Ecto neural progenitor cell (in vitro differentiated cells): Measurements from ENCODE around the gene SNTA1.
A peak's percentile ranks its signal among the peaks of the same experiment; 100 is the strongest.
"Not testable (repeated sequence)": the region's sequence is repeated elsewhere in the genome, so short reads cannot be mapped to it uniquely, and the experiment has no call there.

ENCODE experiments used
- DNase-seq: peaks from one replicate; pipeline ENCODE4 v3.0.0-alpha.2; 2018; ENCODE audit warnings: low spot score

SNTA1 gene

GRCh38 chr20:33431797-33432381, 11.7 kb downstream of the SNTA1 start:
- DNase-seq, result no peak

- not testable (repeated sequence) for DNase-seq
Measured at GRCh38 chr20:33423875-33424274, 19.7 kb downstream of the SNTA1 start.

DNA sequence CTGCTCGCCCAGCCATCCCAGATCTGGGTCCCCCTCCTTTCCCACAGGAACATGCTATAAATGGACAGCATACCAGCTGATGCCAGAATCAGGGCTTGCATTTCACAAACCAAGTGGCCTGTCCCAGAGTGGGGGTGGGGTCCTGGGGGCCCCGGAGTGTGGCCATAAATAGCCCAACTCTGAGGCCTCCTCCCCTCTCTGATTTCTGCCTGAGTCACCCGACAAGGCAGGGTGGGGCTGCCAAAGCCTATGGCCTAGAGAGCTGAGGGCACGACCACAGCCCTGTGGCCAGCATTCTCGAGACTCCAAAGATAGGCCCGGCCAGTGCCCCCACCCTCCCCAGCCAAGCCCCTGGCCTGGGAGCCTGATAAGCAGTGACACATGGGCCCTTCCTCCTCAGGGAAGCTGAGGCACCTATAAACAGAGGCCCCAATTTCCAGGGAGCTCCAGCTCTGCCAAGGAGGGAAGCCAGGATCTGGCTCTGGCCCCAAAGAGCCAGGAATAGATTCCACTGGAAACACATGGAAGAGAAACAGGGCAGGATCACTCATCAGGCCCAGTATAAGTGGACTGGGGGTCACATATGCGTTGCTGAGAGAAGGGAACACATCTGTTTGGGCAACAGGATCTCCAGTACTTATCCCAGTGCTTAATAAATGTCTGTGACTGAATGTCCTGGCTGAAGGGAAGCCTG, 20.3 kb downstream of the SNTA1 start:
- no peak for DNase-seq

GRCh38 chr20:33419140-33419974, 24.2 kb downstream of the SNTA1 start:
- no peak for DNase-seq

DNA sequence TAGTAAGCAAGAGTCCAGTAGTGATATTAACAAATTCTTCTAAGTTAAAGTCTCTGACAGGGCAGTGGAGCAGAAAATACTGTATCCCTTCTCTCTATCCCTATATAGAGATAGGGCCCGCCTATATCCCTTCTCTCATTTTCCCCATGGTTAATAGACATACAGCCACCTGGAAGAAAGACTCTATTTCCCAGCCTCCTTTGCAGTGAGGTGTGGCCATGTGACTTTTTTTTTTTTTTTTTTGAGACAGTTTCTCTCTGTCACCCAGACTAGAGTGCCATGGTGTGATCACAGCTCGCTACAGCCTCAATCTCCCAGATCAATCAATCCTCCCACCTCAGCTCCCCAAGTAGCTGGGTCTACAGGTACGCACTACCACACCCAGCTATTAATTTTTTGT, 25.5 kb downstream of the SNTA1 start:
- no peak for DNase-seq

DNA sequence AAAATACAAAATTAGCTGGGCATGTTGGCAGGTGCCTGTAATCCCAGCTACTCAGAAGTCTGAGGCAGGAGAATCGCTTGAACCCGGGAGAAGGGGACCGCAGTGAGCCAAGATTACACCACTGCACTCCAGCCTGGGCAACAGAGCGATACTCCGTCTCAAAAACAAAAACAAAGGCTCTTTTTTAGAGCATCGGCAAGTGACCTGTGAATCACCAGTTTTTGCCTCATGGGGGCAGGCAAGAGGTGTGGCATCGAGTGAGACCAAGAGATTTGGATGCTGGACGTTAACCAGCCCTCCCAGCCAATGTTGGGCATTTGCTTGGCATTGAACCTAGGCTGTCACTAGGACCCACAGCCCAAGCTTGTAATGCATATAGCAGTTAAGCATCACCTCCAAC, 27.6 kb downstream of the SNTA1 start:
- DNase-seq, result peak; percentile 54

DNA sequence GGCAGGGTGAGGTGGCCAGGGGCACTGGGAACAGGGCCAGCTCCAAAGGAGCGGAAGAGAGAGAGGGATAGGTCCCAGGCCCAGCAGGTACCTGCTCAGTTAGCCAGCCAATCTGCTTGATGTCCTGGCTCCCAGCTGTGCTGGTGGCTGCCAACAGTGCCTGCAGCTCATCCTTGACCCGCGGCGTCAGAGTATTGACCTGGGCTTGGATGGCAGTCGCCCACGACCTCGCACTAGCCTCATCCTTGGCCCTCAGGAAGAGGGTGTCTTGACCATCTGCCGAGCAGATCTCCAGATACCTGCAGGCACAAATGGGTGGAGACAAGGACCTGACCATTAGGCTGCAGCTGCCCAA, 31.1 kb downstream of the SNTA1 start:
- DNase-seq, result no peak

- no peak for DNase-seq
Measured at GRCh38 chr20:33411711-33412483, 31.7 kb downstream of the SNTA1 start.

GRCh38 chr20:33411242-33411641, 32.3 kb downstream of the SNTA1 start:
- no peak for DNase-seq

DNA sequence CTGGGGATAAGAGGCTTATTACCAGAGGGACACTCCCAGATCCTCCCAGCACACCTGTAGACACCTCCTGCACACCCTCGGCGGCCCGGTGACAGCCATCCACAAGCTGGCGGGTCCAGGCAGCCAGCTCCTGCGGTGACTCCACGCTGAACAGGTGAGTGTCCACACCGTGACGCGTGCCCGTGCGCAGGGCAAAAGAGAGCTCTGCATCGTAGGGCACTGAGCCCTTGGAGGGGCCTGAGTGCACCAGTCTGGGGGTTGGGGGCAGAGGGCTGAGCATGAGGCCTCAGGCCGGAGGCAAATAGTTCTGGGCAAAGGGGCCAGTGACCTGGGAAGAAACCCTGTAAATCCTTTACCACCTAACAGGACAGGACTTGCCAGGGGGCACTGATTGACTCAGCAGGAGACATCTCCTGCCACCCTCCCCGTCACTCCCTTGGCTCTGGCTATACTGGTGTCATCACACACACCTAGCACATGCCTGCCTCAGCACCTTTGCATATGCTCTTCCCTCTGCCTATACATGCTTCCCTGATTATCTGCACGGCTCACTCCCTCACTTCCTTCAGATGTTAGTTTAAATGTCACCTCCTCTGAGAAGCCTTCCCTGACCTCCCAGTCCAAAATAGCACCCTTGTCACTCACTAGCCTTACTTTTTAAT, 33.4 kb downstream of the SNTA1 start:
- DNase-seq, result no peak

GRCh38 chr20:33408716-33409654, 34.6 kb downstream of the SNTA1 start:
- DNase-seq, result no peak

DNA sequence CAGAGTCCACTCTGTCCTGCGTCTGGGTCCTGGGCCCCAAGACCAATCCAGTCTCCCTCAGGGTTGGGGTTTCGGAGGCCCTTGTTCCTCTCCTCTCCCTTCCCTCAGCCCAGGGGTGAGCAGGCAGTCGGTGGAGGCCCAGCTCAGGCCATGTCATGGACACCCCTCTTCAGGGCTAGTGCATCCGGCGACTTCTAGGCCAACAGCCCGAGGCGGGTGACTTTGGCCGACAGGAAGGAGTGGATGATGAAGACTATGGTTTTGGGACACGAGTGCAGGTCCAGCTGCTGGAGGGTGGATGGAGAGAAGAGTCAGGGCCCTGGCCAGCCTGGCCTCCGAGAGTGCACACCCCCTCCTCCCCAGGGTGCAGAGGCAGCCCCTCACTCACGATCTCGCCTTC, 35.2 kb downstream of the SNTA1 start:
- no peak for DNase-seq

DNA sequence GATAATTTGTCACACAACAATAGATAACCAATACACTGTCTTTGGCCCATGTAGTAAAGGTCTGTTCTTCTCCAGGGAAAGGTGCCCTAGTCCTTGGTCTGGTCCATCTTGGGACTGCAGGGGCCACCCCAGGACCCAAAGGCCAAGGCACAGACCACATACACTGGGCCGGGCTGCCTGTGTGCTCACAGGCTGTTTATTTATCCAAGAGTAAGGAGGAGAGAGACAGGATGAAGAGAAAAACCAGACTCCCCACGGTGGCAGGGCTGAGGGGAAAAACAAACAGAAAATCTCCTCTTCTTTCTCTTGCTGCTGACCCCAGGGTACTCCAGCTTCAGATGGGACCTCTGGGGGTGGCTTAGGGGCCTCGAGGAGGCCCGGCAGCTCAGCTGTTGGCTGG, 35.8 kb downstream of the SNTA1 start:
- DNase-seq, result no peak

GRCh38 chr20:33407251-33407650, 36.3 kb downstream of the SNTA1 start:
- no peak for DNase-seq

- no peak for DNase-seq
Measured at GRCh38 chr20:33404281-33404680, 39.3 kb downstream of the SNTA1 start.

DNA sequence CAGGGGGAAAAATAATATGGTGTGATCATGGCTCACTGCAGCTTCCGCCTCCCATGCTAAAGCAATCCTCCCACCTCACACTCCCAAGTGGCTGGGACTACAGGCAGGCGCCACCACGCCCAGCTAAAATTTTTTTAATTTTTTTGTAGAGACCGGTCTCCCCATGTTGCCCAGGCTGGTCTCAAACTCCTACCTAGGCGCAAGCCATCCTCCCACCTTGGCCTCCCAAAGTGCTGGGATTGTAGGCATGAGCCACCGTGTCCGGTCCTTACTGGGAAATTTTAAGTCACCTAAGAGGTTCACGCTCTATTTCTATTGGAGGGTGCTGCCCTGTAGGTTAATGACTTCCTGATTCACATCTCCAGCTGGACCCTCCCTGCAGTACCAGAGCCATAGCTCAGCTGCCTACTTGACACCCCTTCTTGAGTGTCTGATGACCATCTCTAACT, 41.6 kb downstream of the SNTA1 start:
- no peak for DNase-seq

GRCh38 chr20:33401184-33401920, 42.2 kb downstream of the SNTA1 start, which contains the start of gene CDK5RAP1:
Gene CDK5RAP1 (minus strand): TSS chr20:33401519. CDS start chr20:33397064, 4,455 bp downstream.
- peak; percentile 91 for DNase-seq

DNA sequence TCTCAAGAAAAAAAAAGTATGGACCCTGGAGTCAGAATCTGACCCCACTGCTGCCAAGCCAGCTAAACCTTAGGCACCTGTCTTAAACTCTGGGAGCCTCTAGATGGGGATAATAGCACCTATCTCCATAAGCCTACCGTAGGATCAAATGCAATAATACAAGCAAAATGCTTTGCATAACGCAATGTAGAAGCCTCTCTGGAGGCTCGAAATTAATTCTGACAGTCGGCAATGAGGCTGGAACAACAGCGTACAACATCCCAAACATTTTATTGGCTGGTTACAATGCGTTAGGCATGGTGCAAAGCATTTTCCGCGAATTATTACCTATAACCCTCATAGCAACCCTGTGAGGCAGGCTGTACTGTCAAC, 42.8 kb downstream of the SNTA1 start:
- DNase-seq, result no peak

DNA sequence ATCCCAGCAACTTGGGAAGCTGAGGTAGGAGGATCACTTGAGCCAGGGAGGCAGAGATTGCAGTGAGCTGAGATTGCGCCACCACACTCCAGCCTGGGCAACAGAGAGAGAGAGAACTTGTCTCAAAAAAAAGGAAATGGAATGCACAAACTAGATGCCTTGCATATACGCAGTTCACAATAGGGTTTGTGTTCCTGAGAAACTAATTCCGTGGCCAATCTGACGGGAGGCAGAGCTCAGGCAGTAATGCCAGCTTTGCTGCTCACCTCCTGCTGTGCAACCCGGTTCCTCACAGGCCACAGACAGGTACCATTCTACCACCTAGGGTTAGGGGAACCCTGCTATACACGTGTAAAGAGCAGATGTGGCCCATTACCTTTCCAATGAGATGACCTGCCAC, 43.6 kb downstream of the SNTA1 start:
- no peak for DNase-seq

GRCh38 chr20:33394718-33395117, 48.8 kb downstream of the SNTA1 start:
- no peak for DNase-seq
